Colon (tissue), 2 donors: Measurements from ENCODE around the gene LCT.
"Not testable (repeated sequence)": the region's sequence is repeated elsewhere in the genome, so short reads cannot be mapped to it uniquely, and the experiment has no call there.

Experiments
- FAIRE-seq: peaks from 2 replicates; lab custom pipeline; 2012; peaks lifted over from hg19 to GRCh38; lab: Jason Lieb, UNC
- donor health status: control.
- donor health status: control.

The LCT gene

GRCh38 chr2:135797497-135798274 lies 39.3 kb downstream of the LCT start:
- FAIRE-seq: no peak

- FAIRE-seq: no peak
These were observed 40.4 kb downstream of the LCT start for GRCh38 chr2:135796606-135797005.

GRCh38 chr2:135795641-135796040 lies 41.3 kb downstream of the LCT start:
- not testable (repeated sequence) for FAIRE-seq

- FAIRE-seq: no peak
These were observed 44.4 kb downstream of the LCT start for GRCh38 chr2:135792401-135793150.

GRCh38 chr2:135791418-135792190 lies 45.4 kb downstream of the LCT start:
- FAIRE-seq: no peak

GRCh38 chr2:135790423-135790822 lies 46.6 kb downstream of the LCT start:
- FAIRE-seq: no peak

- no peak for FAIRE-seq
These were observed 50.2 kb downstream of the LCT start for GRCh38 chr2:135786823-135787222.

GRCh38 chr2:135785032-135785431 lies 52.0 kb downstream of the LCT start:
- no peak for FAIRE-seq

- FAIRE-seq: no peak
These were observed 53.5 kb downstream of the LCT start for GRCh38 chr2:135783439-135783838.

GRCh38 chr2:135782231-135782630 lies 54.8 kb downstream of the LCT start:
- no peak for FAIRE-seq

- FAIRE-seq: no peak
These were observed 60.6 kb downstream of the LCT start for GRCh38 chr2:135776367-135776766.

- no peak for FAIRE-seq
These were observed 61.6 kb downstream of the LCT start for GRCh38 chr2:135775420-135775819.

GRCh38 chr2:135773917-135774316 lies 63.1 kb downstream of the LCT start:
- FAIRE-seq: peak; percentile 28

GRCh38 chr2:135773319-135773718 lies 63.7 kb downstream of the LCT start:
- FAIRE-seq: no peak

- no peak for FAIRE-seq
These were observed 68.1 kb downstream of the LCT start for GRCh38 chr2:135768863-135769262.

GRCh38 chr2:135762530-135762929 lies 74.5 kb downstream of the LCT start:
- FAIRE-seq: no peak

- no peak for FAIRE-seq
These were observed 75.0 kb downstream of the LCT start for GRCh38 chr2:135762022-135762421.

GRCh38 chr2:135756692-135757091 lies 80.3 kb downstream of the LCT start:
- FAIRE-seq: no peak

- FAIRE-seq: no peak
These were observed 81.4 kb downstream of the LCT start for GRCh38 chr2:135755573-135755972.

GRCh38 chr2:135745545-135745944 lies 91.4 kb downstream of the LCT start:
- no peak for FAIRE-seq

GRCh38 chr2:135744760-135745314 lies 92.1 kb downstream of the LCT start:
- no peak for FAIRE-seq

GRCh38 chr2:135743860-135744259 lies 93.1 kb downstream of the LCT start:
- no peak for FAIRE-seq
